ENCODE results near the gene IL33.

GRCh38 chr9:6183227-6183551 lies 32.4 kb upstream of the IL33 start:
- TF ChIP-seq CTCF (conservative IDR thresholded peaks at IDR 0.05 in 1 of 2, IDR thresholded peaks at IDR 0.05 in 1 of 2; ENCODE audit: low read depth in 1 of 2, low read length in 2 of 2) = no peak
- TF ChIP-seq EZH2 (IDR thresholded peaks at IDR 0.05; ENCODE audit: low read length, missing control alignments) = no peak

All from fibroblast of lung (primary cell).